Measurements from ENCODE around the gene SEC14L6.
"Not testable (repeated sequence)": the region's sequence is repeated elsewhere in the genome, so short reads cannot be mapped to it uniquely, and the experiment has no call there.

SEC14L6 gene

DNA sequence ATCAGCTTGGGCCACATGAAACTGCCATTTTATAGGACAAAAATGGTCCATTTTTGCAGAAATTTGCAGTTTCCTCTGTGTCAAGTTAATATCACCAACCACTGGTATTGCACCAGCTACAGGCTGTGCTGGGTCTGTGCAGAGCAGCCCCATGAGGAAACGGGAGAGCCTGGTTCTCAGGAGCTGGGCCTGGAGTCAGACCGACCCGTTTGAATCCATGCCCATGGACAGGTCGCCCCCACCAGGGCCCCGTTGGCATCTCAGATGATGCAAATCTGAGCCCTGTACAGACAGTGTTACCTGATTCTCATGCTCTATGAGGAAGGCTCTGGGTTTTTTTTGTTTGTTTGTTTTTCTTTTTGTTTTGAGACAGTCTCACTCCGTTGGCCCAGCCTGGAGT lies 9.8 kb upstream of the SEC14L6 start:
- H3K9me3 ChIP-seq (ENCODE audit: control insufficient read depth, low read length), result no peaks in the 10 kb centered on the region
- H3K4me1 ChIP-seq (ENCODE audit: control insufficient read depth, insufficient read depth, low read length, poor library complexity, severe bottlenecking), result no peaks in the 10 kb centered on the region
- no peaks in the 10 kb centered on the region for H3K27me3 ChIP-seq (replicated peaks; ENCODE audit: control insufficient read depth, insufficient read depth, low read length, poor library complexity, severe bottlenecking)
- H3K27ac ChIP-seq (ENCODE audit: insufficient read depth, low read length, poor library complexity, severe bottlenecking), result no peak overlapping the region
- DNase-seq, result no peak
- no peak overlapping the region for H3K4me3 ChIP-seq (ENCODE audit: insufficient read depth, low read depth, low read length, poor library complexity, severe bottlenecking)
- no peaks in the 10 kb centered on the region for H3K36me3 ChIP-seq (ENCODE audit: control insufficient read depth, insufficient read depth, low read length)

DNA sequence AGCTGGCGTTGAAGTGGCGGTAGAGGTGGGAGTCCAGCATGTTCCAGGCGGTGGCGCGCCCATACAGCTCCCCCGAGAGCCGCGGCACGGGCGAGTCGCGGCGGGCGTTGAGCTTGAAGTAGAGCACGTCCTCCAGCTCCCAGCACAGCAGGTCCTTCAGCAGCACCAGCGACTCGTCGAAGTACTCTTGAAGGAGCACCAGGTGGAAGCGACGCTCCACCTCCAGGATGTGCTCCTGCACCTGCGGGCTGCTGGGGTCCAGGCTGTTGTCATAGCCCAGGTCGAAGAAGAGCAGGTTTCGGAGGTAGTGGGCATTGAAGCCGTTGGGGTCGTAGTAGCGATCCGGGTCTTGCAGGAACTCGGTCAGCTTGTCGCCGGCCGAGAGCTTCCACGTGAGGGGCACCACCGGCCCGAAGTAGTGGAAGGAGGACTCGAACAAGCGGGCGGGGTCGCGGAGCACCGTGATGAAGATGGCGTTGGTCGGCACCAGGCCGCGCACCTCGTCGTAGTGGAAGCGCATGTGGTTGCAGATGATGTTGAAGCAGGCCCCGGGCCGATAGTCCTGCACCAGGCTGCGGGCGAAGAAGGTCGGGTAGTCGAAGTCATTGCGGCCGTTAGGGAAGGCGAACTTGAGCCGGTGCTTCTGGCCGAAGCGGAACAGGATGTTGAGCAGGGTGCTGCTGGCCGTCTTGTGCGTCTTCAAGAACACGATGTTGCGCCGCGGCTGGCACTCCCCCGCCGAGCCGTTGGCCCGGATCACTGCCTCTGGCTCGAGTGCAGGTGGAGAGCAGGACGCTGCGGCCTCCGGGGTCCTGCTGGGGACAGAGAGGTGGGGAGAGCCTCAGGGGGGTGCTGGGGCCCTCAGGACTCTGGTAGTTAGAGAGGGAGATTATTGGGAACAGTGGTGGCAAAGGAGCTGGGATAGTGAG lies 9.0 kb upstream of the SEC14L6 start:
- no peaks in the 10 kb centered on the region for H3K4me1 ChIP-seq (ENCODE audit: control insufficient read depth, insufficient read depth, low read length, poor library complexity, severe bottlenecking)
- H3K27me3 ChIP-seq (replicated peaks; ENCODE audit: control insufficient read depth, insufficient read depth, low read length, poor library complexity, severe bottlenecking), result no peaks in the 10 kb centered on the region
- no peak for DNase-seq
- no peaks in the 10 kb centered on the region for H3K36me3 ChIP-seq (ENCODE audit: control insufficient read depth, insufficient read depth, low read length)
- no peak overlapping the region for H3K4me3 ChIP-seq (ENCODE audit: insufficient read depth, low read depth, low read length, poor library complexity, severe bottlenecking)
- H3K27ac ChIP-seq (ENCODE audit: insufficient read depth, low read length, poor library complexity, severe bottlenecking), result no peak overlapping the region
- H3K9me3 ChIP-seq (ENCODE audit: control insufficient read depth, low read length), result no peaks in the 10 kb centered on the region

DNA sequence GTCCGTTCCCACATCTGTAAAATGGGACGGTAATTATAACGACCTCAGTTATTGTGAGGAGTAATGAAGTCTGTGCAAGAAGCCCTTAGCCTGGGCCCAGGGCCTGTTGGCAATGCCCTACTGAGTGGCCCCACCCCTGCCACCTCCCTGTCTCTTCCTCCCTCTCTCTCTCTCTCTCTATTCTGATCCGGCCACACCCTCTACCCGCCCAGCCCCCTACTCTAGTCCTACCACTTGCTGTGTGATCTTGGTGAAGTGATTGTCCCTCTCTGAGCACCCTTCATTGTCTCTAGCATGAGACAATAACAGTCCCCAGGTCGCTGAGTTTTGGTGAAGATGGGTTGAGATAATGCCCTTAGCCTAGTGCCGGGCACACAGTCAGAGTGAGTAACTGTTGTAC lies 7.4 kb upstream of the SEC14L6 start:
- H3K4me1 ChIP-seq (ENCODE audit: control insufficient read depth, insufficient read depth, low read length, poor library complexity, severe bottlenecking), result no peaks in the 10 kb centered on the region
- H3K27ac ChIP-seq (ENCODE audit: insufficient read depth, low read length, poor library complexity, severe bottlenecking), result no peak overlapping the region
- no peaks in the 10 kb centered on the region for H3K9me3 ChIP-seq (ENCODE audit: control insufficient read depth, low read length)
- no peak for DNase-seq
- H3K4me3 ChIP-seq (ENCODE audit: insufficient read depth, low read depth, low read length, poor library complexity, severe bottlenecking), result no peak overlapping the region
- H3K27me3 ChIP-seq (replicated peaks; ENCODE audit: control insufficient read depth, insufficient read depth, low read length, poor library complexity, severe bottlenecking), result no peaks in the 10 kb centered on the region
- no peaks in the 10 kb centered on the region for H3K36me3 ChIP-seq (ENCODE audit: control insufficient read depth, insufficient read depth, low read length)

GRCh38 chr22:30552719-30553118 lies 6.2 kb upstream of the SEC14L6 start:
- no peaks in the 10 kb centered on the region for H3K27me3 ChIP-seq (replicated peaks; ENCODE audit: control insufficient read depth, insufficient read depth, low read length, poor library complexity, severe bottlenecking)
- H3K4me3 ChIP-seq (ENCODE audit: insufficient read depth, low read depth, low read length, poor library complexity, severe bottlenecking), result no peak overlapping the region
- DNase-seq, result no peak
- H3K36me3 ChIP-seq (ENCODE audit: control insufficient read depth, insufficient read depth, low read length), result no peaks in the 10 kb centered on the region
- no peak overlapping the region for H3K27ac ChIP-seq (ENCODE audit: insufficient read depth, low read length, poor library complexity, severe bottlenecking)
- H3K4me1 ChIP-seq (ENCODE audit: control insufficient read depth, insufficient read depth, low read length, poor library complexity, severe bottlenecking), result no peaks in the 10 kb centered on the region
- H3K9me3 ChIP-seq (ENCODE audit: control insufficient read depth, low read length), result no peaks in the 10 kb centered on the region

GRCh38 chr22:30551813-30552212 lies 5.3 kb upstream of the SEC14L6 start:
- not testable (repeated sequence) for H3K4me3 ChIP-seq (ENCODE audit: insufficient read depth, low read depth, low read length, poor library complexity, severe bottlenecking); DNase-seq; H3K9me3 ChIP-seq (ENCODE audit: control insufficient read depth, low read length); H3K27me3 ChIP-seq (replicated peaks; ENCODE audit: control insufficient read depth, insufficient read depth, low read length, poor library complexity, severe bottlenecking); H3K36me3 ChIP-seq (ENCODE audit: control insufficient read depth, insufficient read depth, low read length); H3K4me1 ChIP-seq (ENCODE audit: control insufficient read depth, insufficient read depth, low read length, poor library complexity, severe bottlenecking); H3K27ac ChIP-seq (ENCODE audit: insufficient read depth, low read length, poor library complexity, severe bottlenecking)

DNA sequence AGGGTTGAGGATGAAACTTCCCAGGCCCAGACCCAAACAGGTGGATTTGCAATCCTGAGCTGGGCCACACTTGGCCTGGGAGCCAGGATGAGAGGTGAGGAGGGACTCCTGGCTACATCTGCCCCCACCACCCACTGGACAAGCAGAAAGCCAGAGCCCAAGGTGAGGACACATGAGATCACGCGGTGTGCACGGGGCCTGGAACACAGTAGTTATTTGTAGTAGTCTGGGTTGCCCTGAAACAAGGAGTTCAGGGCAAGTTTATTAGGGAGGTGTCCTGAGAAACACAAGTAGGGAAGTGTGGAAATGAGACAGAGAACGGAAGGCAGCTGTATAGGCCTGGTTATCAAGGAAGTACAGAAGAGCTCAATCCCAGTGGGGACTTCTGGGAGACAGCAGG lies 647 bp upstream of the SEC14L6 start:
- Histone ChIP-seq H3K4me1 (ENCODE audit: control insufficient read depth, insufficient read depth, low read length, poor library complexity, severe bottlenecking) (no peaks in the 10 kb centered on the region), H3K36me3 (ENCODE audit: control insufficient read depth, insufficient read depth, low read length) (no peaks in the 10 kb centered on the region), H3K9me3 (ENCODE audit: control insufficient read depth, low read length) (no peaks in the 10 kb centered on the region), H3K4me3 (ENCODE audit: insufficient read depth, low read depth, low read length, poor library complexity, severe bottlenecking) (no peak overlapping the region), H3K27ac (ENCODE audit: insufficient read depth, low read length, poor library complexity, severe bottlenecking) (no peak overlapping the region), H3K27me3 (replicated peaks; ENCODE audit: control insufficient read depth, insufficient read depth, low read length, poor library complexity, severe bottlenecking) (peaks cover 4% of the 10 kb centered on the region)
- DNase-seq, result no peak

GRCh38 chr22:30542811-30543188 lies 3.7 kb downstream of the SEC14L6 start:
- H3K4me1 ChIP-seq (ENCODE audit: control insufficient read depth, insufficient read depth, low read length, poor library complexity, severe bottlenecking), result no peaks in the 10 kb centered on the region
- H3K9me3 ChIP-seq (ENCODE audit: control insufficient read depth, low read length), result no peaks in the 10 kb centered on the region
- no peak for DNase-seq
- H3K27ac ChIP-seq (ENCODE audit: insufficient read depth, low read length, poor library complexity, severe bottlenecking), result no peak overlapping the region
- peaks cover 9% of the 10 kb centered on the region for H3K27me3 ChIP-seq (replicated peaks; ENCODE audit: control insufficient read depth, insufficient read depth, low read length, poor library complexity, severe bottlenecking)
- no peaks in the 10 kb centered on the region for H3K36me3 ChIP-seq (ENCODE audit: control insufficient read depth, insufficient read depth, low read length)
- H3K4me3 ChIP-seq (ENCODE audit: insufficient read depth, low read depth, low read length, poor library complexity, severe bottlenecking), result no peak overlapping the region

GRCh38 chr22:30541961-30542810 lies 4.4 kb downstream of the SEC14L6 start:
- Histone ChIP-seq H3K36me3 (ENCODE audit: control insufficient read depth, insufficient read depth, low read length) (no peaks in the 10 kb centered on the region), H3K4me1 (ENCODE audit: control insufficient read depth, insufficient read depth, low read length, poor library complexity, severe bottlenecking) (no peaks in the 10 kb centered on the region), H3K9me3 (ENCODE audit: control insufficient read depth, low read length) (no peaks in the 10 kb centered on the region), H3K27me3 (replicated peaks; ENCODE audit: control insufficient read depth, insufficient read depth, low read length, poor library complexity, severe bottlenecking) (peaks cover 9% of the 10 kb centered on the region), H3K4me3 (ENCODE audit: insufficient read depth, low read depth, low read length, poor library complexity, severe bottlenecking) (no peak overlapping the region), H3K27ac (ENCODE audit: insufficient read depth, low read length, poor library complexity, severe bottlenecking) (no peak overlapping the region)
- DNase-seq, result no peak

DNA sequence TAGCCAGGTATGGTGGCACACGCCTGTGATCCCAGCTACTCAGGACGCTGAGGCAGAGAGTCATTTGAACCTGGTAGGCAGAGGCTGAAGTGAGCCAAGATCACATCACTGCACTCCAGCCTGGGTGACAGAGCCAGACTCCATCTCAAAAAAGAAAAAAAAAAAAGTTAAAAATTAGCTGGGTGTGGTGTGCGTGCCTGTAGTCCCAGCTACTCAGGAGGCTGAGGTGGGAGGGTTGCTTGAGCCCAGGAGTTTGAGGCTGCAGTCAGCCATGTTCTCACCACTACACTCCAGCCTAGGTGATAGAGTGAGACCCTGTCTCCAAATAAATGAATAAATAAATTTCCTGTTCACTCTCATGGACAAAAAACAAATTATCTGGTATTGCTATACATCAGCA lies 5.0 kb downstream of the SEC14L6 start:
- DNase-seq; H3K9me3 ChIP-seq (ENCODE audit: control insufficient read depth, low read length); H3K27me3 ChIP-seq (replicated peaks; ENCODE audit: control insufficient read depth, insufficient read depth, low read length, poor library complexity, severe bottlenecking); H3K27ac ChIP-seq (ENCODE audit: insufficient read depth, low read length, poor library complexity, severe bottlenecking); H3K4me3 ChIP-seq (ENCODE audit: insufficient read depth, low read depth, low read length, poor library complexity, severe bottlenecking); H3K36me3 ChIP-seq (ENCODE audit: control insufficient read depth, insufficient read depth, low read length); H3K4me1 ChIP-seq (ENCODE audit: control insufficient read depth, insufficient read depth, low read length, poor library complexity, severe bottlenecking): not testable (repeated sequence)

DNA sequence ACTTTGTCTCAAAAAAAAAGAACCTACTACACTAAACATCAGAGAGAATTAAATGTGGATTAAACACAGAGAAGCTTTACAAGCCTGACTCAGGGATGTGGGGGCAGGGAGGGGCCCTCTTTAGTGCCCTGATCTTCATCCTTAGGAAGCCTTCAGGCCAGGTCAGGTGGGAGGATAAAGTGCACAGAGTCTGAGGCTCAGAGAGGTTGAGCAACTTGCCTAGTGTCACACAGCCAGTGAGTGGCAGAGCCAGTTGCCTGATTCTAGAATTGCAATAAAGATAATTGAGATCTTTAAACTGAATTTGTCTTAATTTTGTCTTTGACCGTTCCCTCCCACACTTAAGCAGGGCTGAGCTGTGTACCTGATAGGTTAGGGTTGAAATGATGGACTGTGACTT lies 7.2 kb downstream of the SEC14L6 start:
- no peak for DNase-seq
- Histone ChIP-seq H3K36me3 (ENCODE audit: control insufficient read depth, insufficient read depth, low read length) (no peaks in the 10 kb centered on the region), H3K4me3 (ENCODE audit: insufficient read depth, low read depth, low read length, poor library complexity, severe bottlenecking) (no peak overlapping the region), H3K27ac (ENCODE audit: insufficient read depth, low read length, poor library complexity, severe bottlenecking) (no peak overlapping the region), H3K9me3 (ENCODE audit: control insufficient read depth, low read length) (no peaks in the 10 kb centered on the region), H3K4me1 (ENCODE audit: control insufficient read depth, insufficient read depth, low read length, poor library complexity, severe bottlenecking) (no peaks in the 10 kb centered on the region), H3K27me3 (replicated peaks; ENCODE audit: control insufficient read depth, insufficient read depth, low read length, poor library complexity, severe bottlenecking) (peaks cover 9% of the 10 kb centered on the region)

All from effector memory CD4-positive, alpha-beta T cell (primary cell).